ENCODE measurements around the gene FAR2. TPM values are rescaled to one million over a fixed set of nuclear protein-coding genes. Genes with fewer than 3 reads are reported as not detected.

FAR2 gene
- total and polyA plus RNA-seq, 2 of the 13 experiments (the other 11 are each of a cell fraction or from before 2014, with no cell fraction given): not detected

DNA sequence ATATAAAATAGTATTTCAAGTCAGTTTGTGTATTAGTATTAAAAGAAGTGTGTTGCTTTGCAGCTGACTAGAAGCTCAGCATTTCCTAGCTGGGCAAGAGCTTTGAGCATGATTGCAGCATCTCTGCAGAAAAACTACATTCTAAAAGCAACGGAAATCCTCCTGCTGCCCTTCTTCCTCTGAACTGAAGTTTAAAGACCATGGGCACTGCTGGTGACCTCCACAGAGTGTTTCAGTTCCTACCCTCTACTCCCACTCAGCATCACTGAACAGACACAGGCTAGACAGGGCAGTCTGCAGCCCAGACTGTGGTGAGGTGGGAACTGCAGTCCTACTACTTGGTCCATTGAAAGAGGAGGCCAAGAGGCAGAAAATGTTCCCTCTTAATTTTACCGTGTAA, 59.0 kb downstream of the FAR2 start (continued):
- no peak for TF ChIP-seq TRAFD1 (CRISPR knock-in tag; IDR thresholded peaks at IDR 0.05; ENCODE audit: borderline replicate concordance)
- TF ChIP-seq, protein P1, sequence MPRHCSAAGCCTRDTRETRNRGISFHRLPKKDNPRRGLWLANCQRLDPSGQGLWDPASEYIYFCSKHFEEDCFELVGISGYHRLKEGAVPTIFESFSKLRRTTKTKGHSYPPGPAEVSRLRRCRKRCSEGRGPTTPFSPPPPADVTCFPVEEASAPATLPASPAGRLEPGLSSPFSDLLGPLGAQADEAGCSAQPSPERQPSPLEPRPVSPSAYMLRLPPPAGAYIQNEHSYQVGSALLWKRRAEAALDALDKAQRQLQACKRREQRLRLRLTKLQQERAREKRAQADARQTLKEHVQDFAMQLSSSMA (CRISPR knock-in tag; IDR thresholded peaks at IDR 0.05): no peak
- TF ChIP-seq MZF1 (CRISPR knock-in tag; IDR thresholded peaks at IDR 0.05; ENCODE audit: borderline replicate concordance): no peak
- TF ChIP-seq HOXD1 (CRISPR knock-in tag; IDR thresholded peaks at IDR 0.05): no peak
- TF ChIP-seq NCOA2 (CRISPR knock-in tag; IDR thresholded peaks at IDR 0.05): no peak
- TF ChIP-seq ZFP90 (CRISPR knock-in tag; IDR thresholded peaks at IDR 0.05; ENCODE audit: borderline replicate concordance): no peak
- no peak for TF ChIP-seq SALL1 (CRISPR knock-in tag; IDR thresholded peaks at IDR 0.05)

DNA sequence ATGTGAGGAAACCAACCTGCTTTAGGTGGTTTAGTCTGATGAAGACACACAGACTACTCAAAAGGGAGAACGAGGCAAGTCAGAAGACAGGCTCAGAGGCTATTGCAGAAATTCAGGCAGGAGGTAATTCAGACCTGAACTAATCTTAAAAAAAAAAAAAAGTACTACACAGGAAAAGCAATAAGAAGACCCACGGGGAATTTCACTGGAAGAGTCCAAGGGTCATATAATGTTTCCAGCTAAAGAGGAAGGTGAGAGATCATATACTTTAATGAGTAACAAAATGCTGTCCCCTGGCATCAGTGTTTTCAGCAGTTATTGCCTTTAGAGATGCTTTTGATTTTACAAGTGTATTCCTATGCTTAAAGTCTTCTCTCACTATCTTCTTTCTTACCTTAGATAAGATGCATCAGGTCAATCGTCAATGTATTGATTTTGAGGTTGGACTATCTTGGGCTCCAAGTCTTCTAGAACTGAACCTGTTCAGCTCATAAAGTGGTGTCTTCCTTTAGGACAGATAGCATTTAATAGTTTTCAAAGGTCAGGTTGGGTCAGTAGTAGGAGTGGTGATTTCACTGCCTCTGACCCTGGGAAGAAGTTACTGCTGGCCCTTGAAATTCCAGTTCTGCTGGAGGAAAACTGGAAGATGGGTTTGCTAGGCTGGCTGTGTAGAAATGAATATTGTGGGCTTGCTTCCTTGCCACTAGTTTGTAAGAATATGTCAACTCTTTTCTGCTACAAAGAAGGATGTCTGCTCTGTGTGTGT, 60.0 kb downstream of the FAR2 start:
- CTCF ChIA-PET (ENCODE audit: low intra/inter-chr PET ratio, low total read pairs): no interaction called here
- no peak for TF ChIP-seq NFKB2 (CRISPR knock-in tag; IDR thresholded peaks at IDR 0.05; ENCODE audit: borderline replicate concordance)
- TF ChIP-seq ZNF552 (CRISPR knock-in tag; IDR thresholded peaks at IDR 0.05; ENCODE audit: borderline replicate concordance): no peak
- no peak for TF ChIP-seq ZNF891 (CRISPR knock-in tag; IDR thresholded peaks at IDR 0.05)
- TF ChIP-seq, protein P2, sequence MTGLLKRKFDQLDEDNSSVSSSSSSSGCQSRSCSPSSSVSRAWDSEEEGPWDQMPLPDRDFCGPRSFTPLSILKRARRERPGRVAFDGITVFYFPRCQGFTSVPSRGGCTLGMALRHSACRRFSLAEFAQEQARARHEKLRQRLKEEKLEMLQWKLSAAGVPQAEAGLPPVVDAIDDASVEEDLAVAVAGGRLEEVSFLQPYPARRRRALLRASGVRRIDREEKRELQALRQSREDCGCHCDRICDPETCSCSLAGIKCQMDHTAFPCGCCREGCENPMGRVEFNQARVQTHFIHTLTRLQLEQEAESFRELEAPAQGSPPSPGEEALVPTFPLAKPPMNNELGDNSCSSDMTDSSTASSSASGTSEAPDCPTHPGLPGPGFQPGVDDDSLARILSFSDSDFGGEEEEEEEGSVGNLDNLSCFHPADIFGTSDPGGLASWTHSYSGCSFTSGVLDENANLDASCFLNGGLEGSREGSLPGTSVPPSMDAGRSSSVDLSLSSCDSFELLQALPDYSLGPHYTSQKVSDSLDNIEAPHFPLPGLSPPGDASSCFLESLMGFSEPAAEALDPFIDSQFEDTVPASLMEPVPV (CRISPR knock-in tag; IDR thresholded peaks at IDR 0.05): no peak
- no peak for TF ChIP-seq PRMT3 (CRISPR knock-in tag; IDR thresholded peaks at IDR 0.05; ENCODE audit: borderline replicate concordance, low read depth)
- no peak for TF ChIP-seq IKZF4 (CRISPR knock-in tag; IDR thresholded peaks at IDR 0.05; ENCODE audit: borderline replicate concordance, low read depth, not compliant biosample characterization)
- TF ChIP-seq SCMH1 (CRISPR knock-in tag; IDR thresholded peaks at IDR 0.05; ENCODE audit: borderline replicate concordance): no peak
- TF ChIP-seq ZNF343 (CRISPR knock-in tag; IDR thresholded peaks at IDR 0.05): no peak
- no peak for TF ChIP-seq RBFOX2 (IDR thresholded peaks at IDR 0.05; ENCODE audit: low read depth, low read length)
- TF ChIP-seq JARID2 (CRISPR knock-in tag; IDR thresholded peaks at IDR 0.05; ENCODE audit: insufficient replicate concordance): no peak
- TF ChIP-seq RELA (CRISPR knock-in tag; IDR thresholded peaks at IDR 0.05): no peak
- no peak for TF ChIP-seq ZKSCAN1 (IDR thresholded peaks at IDR 0.05; ENCODE audit: low read length)
- no peak for TF ChIP-seq ZNF629 (CRISPR knock-in tag; conservative IDR thresholded peaks at IDR 0.05)
- Histone ChIP-seq H3K4me2 (ENCODE audit: low read depth, low read length) (no peak overlapping the region), H3K4me1 (ENCODE audit: insufficient read depth, low read length) (no peaks in the 10 kb centered on the region), H3K4me3 (replicated peaks in 1 of 3; ENCODE audit: insufficient read depth in 1 of 3, low read depth in 2 of 3, low read length in 3 of 3) (no peak overlapping the region), H4K20me1 (ENCODE audit: insufficient read depth, low read length) (no peaks in the 10 kb centered on the region), H3K27ac (ENCODE audit: extremely low read length, insufficient read depth, low read length) (no peak overlapping the region), H3K9me3 (ENCODE audit: low read length) (no peaks in the 10 kb centered on the region), H3K27me3 (ENCODE audit: control insufficient read depth in 1 of 2, insufficient read depth in 2 of 2, low read length in 2 of 2) (no peaks in the 10 kb centered on the region; a peak in 1 of 5 replicates), H3K36me3 (replicated peaks in 1 of 2; ENCODE audit: control insufficient read depth in 1 of 2, insufficient read depth in 2 of 2, low read length in 2 of 2) (no peaks in the 10 kb centered on the region), H3K9ac (ENCODE audit: insufficient read depth, low read depth, low read length) (no peak overlapping the region), H2AFZ (ENCODE audit: low read length) (no peak overlapping the region), H3K79me2 (ENCODE audit: insufficient read depth, low read length) (no peaks in the 10 kb centered on the region)
- in situ Hi-C loops (cut with HindIII; ENCODE audit: extremely low pct_ligation_motif_present, low pct_unique_long_range_greater_than_20kb) (no loop called here), intact Hi-C loops (cut with micrococcal nuclease; ENCODE audit: unreplicated experiment) (no loop called here)
- BruUV-seq (replicated peaks): no TSS peak
- POLR2A ChIA-PET: no interaction called here
- FAIRE-seq: no peak
- 0% methylated on average over 3 of the region's 3 CpGs for WGBS (ENCODE audit: low lambda C conversion rate)
- no peak for DNase-seq (ENCODE audit: low spot score)
- ATAC-seq: no peak
